Testis (tissue), 2 donors: ENCODE measurements around the gene TNRC18.
"Not testable (repeated sequence)": the region's sequence is repeated elsewhere in the genome, so short reads cannot be mapped to it uniquely, and the experiment has no call there.

Experiments used
- CTCF ChIP-seq, 3 experiments: fragments of 450-650 bp in 2 of 3; fragments of 200-600 bp in 1 of 3; sonication (generic) in 1 of 3; IDR thresholded peaks; one replicate each; pipeline ENCODE4 v1.5.1; 2016 to 2019; ENCODE audit warnings: antibody characterized with exemption in 3 of 3, mild to moderate bottlenecking in 2 of 3, moderate library complexity in 1 of 3
- POLR2A ChIP-seq: fragments of 450-650 bp; IDR thresholded peaks from one replicate; pipeline ENCODE4 v1.6.1; 2017; ENCODE audit warnings: antibody characterized with exemption, mild to moderate bottlenecking, moderate library complexity

GRCh38 chr7:5291711-5292335, 131.8 kb downstream of the TNRC18 start:
- TF ChIP-seq POLR2A; CTCF (IDR thresholded peaks at IDR 0.05): not testable (repeated sequence)
